Measurements from ENCODE around the gene DOK6.

The DOK6 gene

GRCh38 chr18:69539404-69539803, 138.7 kb downstream of the DOK6 start:
- DNase-seq, result no peak

GRCh38 chr18:69556228-69556627, 155.5 kb downstream of the DOK6 start:
- DNase-seq, result no peak

GRCh38 chr18:69557282-69557681, 156.6 kb downstream of the DOK6 start:
- no peak for DNase-seq

GRCh38 chr18:69558052-69558451, 157.4 kb downstream of the DOK6 start:
- DNase-seq, result no peak

- no peak for DNase-seq
These were observed 158.9 kb downstream of the DOK6 start for GRCh38 chr18:69559604-69560003.

GRCh38 chr18:69564602-69565001, 163.9 kb downstream of the DOK6 start:
- no peak for DNase-seq

- no peak for DNase-seq
These were observed 167.3 kb downstream of the DOK6 start for GRCh38 chr18:69567813-69568488.

DNA sequence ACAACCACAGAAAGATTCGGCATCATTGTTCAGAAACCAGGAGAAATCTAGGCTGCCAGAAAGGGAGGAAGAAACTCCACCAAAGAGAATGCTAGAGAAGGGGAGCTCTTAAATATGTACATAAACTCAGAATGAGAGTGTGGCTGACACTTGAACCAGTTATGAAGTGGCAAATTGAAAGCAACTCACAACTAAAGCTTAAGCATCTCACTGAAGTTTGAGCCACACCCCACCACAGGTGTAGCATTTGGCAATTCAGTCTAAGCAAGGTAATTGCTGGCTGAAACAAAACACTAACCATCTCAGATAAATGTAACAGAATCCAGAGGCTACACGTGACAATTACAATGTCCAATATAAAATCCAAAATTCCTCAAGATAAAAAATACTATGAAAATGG, 168.4 kb downstream of the DOK6 start:
- no peak for DNase-seq

DNA sequence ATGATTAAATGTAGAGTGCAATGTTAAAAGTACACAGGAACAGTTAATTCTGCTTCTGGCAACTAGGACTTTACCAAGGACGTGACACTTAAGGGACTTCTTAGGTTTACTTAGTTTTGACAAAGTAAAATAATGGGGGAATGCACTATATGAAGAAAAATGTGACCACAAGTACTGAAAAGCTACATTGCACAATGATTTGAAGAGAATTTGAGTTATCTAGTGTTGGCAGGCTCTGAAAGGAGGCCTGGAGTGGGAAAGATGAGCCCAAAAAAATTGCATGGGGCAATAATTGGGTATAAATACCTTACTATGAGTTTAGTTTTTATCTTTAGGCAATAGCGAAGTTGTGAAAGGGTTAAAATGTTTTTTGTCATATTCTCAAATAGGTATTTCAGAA, 173.7 kb downstream of the DOK6 start:
- peak; percentile 20 for DNase-seq

DNA sequence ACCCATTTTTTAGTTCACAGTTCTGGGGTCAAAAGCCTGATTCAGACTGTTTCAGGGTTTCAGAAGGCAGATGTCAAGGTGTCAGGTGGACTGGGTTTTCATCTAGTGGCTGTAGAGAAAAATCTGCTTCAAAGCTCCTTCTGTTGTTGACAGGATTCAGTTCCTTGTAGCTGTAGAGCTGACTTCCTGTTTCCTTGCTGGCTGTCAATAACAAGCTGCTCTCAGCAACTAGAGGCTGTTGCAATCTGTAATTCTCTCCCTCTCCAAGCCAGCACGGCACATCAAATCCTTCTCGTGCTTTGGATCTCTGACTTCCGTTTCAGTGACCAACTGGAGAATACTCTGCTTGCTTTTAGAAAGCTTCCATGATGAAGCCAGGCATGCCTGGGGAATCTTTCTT, 179.4 kb downstream of the DOK6 start:
- DNase-seq, result peak; percentile 13

DNA sequence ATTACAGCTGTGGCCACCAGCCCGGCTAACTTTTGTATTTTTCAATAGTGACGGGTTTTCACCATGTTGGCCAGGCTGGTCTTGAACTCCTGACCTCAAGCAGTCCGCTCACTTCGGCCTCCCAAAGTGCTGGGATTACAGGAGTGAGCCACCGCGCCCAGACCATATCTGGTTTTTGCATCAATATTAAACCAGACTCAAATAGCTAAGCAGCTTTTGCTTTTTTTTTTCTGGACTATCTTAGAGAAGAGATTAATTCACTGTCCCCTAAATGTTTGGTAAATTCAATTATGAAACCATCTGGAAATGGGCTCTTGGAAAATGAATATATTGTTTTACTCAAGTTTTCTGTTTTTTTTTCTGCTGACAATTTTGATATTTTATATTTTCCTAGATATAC, 183.7 kb downstream of the DOK6 start:
- DNase-seq, result no peak

GRCh38 chr18:69585696-69586095, 185.0 kb downstream of the DOK6 start:
- no peak for DNase-seq

- DNase-seq, result no peak
These were observed 185.8 kb downstream of the DOK6 start for GRCh38 chr18:69586537-69586936.

DNA sequence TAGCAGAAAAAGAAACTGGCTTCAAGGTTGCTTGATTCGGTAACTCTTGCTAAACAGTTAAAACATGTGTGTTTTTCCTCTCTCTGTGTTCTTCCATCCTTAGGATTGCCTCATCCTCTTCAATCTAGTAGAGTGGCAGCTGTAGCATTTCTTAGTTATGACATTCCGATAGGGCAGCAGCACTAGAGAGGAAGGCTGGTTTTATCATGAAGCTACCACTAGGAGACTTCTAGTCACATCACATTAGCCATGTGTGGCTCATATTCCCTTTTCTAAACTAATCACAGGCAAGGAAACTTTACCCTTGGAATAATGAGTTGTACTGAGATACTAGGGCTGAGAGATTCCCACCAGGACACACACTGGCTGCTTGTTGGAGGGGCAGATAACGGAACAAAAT, 187.6 kb downstream of the DOK6 start:
- DNase-seq, result peak; percentile 12

GRCh38 chr18:69590150-69590549, 189.5 kb downstream of the DOK6 start:
- peak; percentile 22 for DNase-seq

GRCh38 chr18:69596345-69596744, 195.7 kb downstream of the DOK6 start:
- no peak for DNase-seq

DNA sequence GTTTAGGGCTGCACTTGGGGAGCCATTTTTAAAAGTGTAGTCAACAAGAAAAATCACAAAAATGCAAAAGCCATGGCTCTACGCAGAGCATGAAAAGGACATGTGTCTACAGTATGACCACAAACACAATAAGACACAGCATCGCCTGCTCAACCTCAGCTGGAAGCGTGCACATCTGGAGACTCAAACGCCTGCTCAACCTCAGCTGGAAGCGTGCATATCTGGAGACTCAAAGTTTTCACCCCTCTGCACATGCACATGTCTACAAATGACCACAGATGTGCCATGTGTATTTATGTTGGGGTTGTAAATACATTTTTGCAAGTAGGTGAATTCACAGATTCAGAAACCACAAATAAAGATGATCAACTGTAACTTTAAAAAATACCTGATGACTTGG, 196.9 kb downstream of the DOK6 start:
- no peak for DNase-seq

- no peak for DNase-seq
These were observed 198.7 kb downstream of the DOK6 start for GRCh38 chr18:69599377-69599776.

- no peak for DNase-seq
These were observed 211.6 kb downstream of the DOK6 start for GRCh38 chr18:69612242-69612641.

GRCh38 chr18:69616114-69616513, 215.4 kb downstream of the DOK6 start:
- no peak for DNase-seq

- no peak for DNase-seq
These were observed 216.7 kb downstream of the DOK6 start for GRCh38 chr18:69617408-69617807.

DNA sequence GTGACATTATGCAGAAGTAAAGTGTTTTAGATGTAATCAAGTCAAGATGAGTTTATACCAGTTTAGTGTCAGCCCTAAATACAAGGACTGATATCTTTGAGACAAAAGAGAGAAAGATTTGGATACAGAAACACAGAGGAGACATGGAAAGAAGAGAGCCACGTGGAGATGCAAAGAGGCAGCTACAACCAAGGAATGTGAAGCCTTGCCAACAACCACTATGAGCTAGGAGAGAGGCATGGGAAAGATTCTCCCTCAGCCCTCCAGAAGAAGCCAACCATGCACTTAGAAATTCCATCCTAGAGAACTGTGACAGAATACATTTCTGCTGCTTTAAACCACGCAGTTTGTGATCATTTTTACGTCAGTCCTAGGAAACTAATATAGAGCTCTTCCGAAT, 217.2 kb downstream of the DOK6 start:
- peak; percentile 86 for DNase-seq

- DNase-seq, result no peak
These were observed 221.5 kb downstream of the DOK6 start for GRCh38 chr18:69622184-69622583.

- no peak for DNase-seq
These were observed 222.3 kb downstream of the DOK6 start for GRCh38 chr18:69622961-69623360.

DNA sequence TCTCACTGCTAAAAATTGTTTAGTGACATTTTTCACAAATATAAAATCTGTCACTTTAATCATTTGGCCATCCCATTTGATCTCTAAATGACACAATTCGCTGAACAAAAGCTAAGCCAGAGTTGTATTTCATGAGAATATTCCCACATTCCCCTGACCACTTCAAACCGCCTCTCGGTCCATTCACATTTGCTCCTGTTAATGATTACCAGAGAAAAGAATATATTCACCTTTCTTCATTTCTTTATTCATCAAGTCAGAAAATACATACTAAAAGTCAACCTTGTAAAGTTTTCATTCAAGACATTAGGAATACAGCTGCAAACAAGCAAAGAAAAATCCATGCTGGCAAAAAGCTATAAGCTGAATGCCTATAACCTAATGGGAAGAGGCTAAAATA, 225.5 kb downstream of the DOK6 start:
- no peak for DNase-seq
